Measurements from ENCODE around the gene ETV5.

The ETV5 gene

GRCh38 chr3:186088335-186088734 is 20.6 kb downstream of the ETV5 start:
- no peak overlapping the region for H2BK15ac ChIP-seq (replicated peaks; ENCODE audit: low read depth)
- no peaks in the 10 kb centered on the region for H3K36me3 ChIP-seq (ENCODE audit: control insufficient read depth, insufficient read depth, low read length)
- H3K79me1 ChIP-seq (ENCODE audit: low read length), result peaks cover 1% of the 10 kb centered on the region
- H3K79me2 ChIP-seq (ENCODE audit: control insufficient read depth, insufficient read depth, low read length), result no peaks in the 10 kb centered on the region
- no peak overlapping the region for H3K27ac ChIP-seq (ENCODE audit: low read depth, low read length)
- no peak overlapping the region for H3K4ac ChIP-seq (ENCODE audit: low read depth, low read length)
- no peak overlapping the region for H3K4me3 ChIP-seq (ENCODE audit: low read length)
- no peak overlapping the region for H3K56ac ChIP-seq (ENCODE audit: low read length)
- H2BK120ac ChIP-seq (ENCODE audit: low read depth, low read length), result no peak overlapping the region
- H4K5ac ChIP-seq (ENCODE audit: low read length), result no peak overlapping the region
- H3K4me2 ChIP-seq (ENCODE audit: low read length), result no peak overlapping the region
- no peak overlapping the region for H4K8ac ChIP-seq (ENCODE audit: low read depth, low read length)
- H3K9ac ChIP-seq (ENCODE audit: low read length), result no peak overlapping the region
- H3K27me3 ChIP-seq (ENCODE audit: insufficient read depth, low read length, poor library complexity), result no peaks in the 10 kb centered on the region
- H3K18ac ChIP-seq (ENCODE audit: low read length), result no peak overlapping the region
- peaks cover 4% of the 10 kb centered on the region for H3K4me1 ChIP-seq (ENCODE audit: control insufficient read depth, low read depth, low read length)
- no peak overlapping the region for H3K23ac ChIP-seq (ENCODE audit: low read length)
- no peak overlapping the region for H2BK5ac ChIP-seq (ENCODE audit: low read length)
- no peak for DNase-seq
- H2AK5ac ChIP-seq (ENCODE audit: low read length), result no peak overlapping the region
- no CpG with 5 or more reads among the region's 2 CpGs for WGBS (ENCODE audit: extremely low coverage, insufficient coverage, low lambda C conversion rate)

- Histone ChIP-seq H2BK15ac (replicated peaks; ENCODE audit: low read depth) (no peak overlapping the region), H2AK5ac (ENCODE audit: low read length) (no peak overlapping the region), H4K8ac (ENCODE audit: low read depth, low read length) (no peak overlapping the region), H3K4ac (ENCODE audit: low read depth, low read length) (no peak overlapping the region), H3K4me3 (ENCODE audit: low read length) (no peak overlapping the region), H3K23ac (ENCODE audit: low read length) (no peak overlapping the region), H3K4me1 (ENCODE audit: control insufficient read depth, low read depth, low read length) (peaks cover 10% of the 10 kb centered on the region), H3K9ac (ENCODE audit: low read length) (no peak overlapping the region), H3K36me3 (ENCODE audit: control insufficient read depth, insufficient read depth, low read length) (no peaks in the 10 kb centered on the region), H3K4me2 (ENCODE audit: low read length) (no peak overlapping the region), H3K27me3 (ENCODE audit: insufficient read depth, low read length, poor library complexity) (no peaks in the 10 kb centered on the region), H3K27ac (ENCODE audit: low read depth, low read length) (no peak overlapping the region), H3K79me2 (ENCODE audit: control insufficient read depth, insufficient read depth, low read length) (no peaks in the 10 kb centered on the region), H2BK5ac (ENCODE audit: low read length) (no peak overlapping the region), H3K18ac (ENCODE audit: low read length) (no peak overlapping the region), H2BK120ac (ENCODE audit: low read depth, low read length) (no peak overlapping the region), H3K56ac (ENCODE audit: low read length) (no peak overlapping the region), H3K79me1 (ENCODE audit: low read length) (peaks cover 1% of the 10 kb centered on the region), H4K5ac (ENCODE audit: low read length) (no peak overlapping the region)
- no CpG with 5 or more reads among the region's 4 CpGs for WGBS (ENCODE audit: extremely low coverage, insufficient coverage, low lambda C conversion rate)
- DNase-seq, result no peak
Observed at GRCh38 chr3:186084264-186084663, 24.6 kb downstream of the ETV5 start.

DNA sequence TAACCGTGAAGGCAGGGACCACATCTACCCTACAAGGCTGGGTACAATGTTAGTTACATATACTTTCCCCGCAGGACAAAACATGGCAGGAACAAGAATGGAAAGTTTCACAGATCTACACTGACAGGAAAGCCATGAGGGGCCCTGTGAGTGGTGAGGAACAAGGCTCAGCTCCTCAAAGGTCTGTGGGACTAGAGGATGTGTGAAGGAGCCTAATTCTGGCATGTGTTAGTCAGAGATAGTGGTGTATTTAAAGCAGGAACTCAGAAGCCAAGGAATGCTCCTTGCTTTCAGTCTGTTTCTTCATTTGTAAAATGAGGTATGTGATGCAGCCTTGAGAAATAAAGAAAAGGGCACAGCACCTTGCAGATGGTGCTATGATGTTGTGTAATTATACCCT is 25.1 kb downstream of the ETV5 start:
- Histone ChIP-seq H3K79me2 (ENCODE audit: control insufficient read depth, insufficient read depth, low read length) (no peaks in the 10 kb centered on the region), H3K4ac (ENCODE audit: low read depth, low read length) (no peak overlapping the region), H3K56ac (ENCODE audit: low read length) (no peak overlapping the region), H4K5ac (ENCODE audit: low read length) (no peak overlapping the region), H3K4me1 (ENCODE audit: control insufficient read depth, low read depth, low read length) (peaks cover 10% of the 10 kb centered on the region), H3K36me3 (ENCODE audit: control insufficient read depth, insufficient read depth, low read length) (no peaks in the 10 kb centered on the region), H3K79me1 (ENCODE audit: low read length) (peaks cover 1% of the 10 kb centered on the region), H3K27me3 (ENCODE audit: insufficient read depth, low read length, poor library complexity) (no peaks in the 10 kb centered on the region), H3K4me3 (ENCODE audit: low read length) (no peak overlapping the region), H2BK15ac (replicated peaks; ENCODE audit: low read depth) (no peak overlapping the region), H2AK5ac (ENCODE audit: low read length) (no peak overlapping the region), H4K8ac (ENCODE audit: low read depth, low read length) (no peak overlapping the region), H2BK5ac (ENCODE audit: low read length) (no peak overlapping the region), H3K18ac (ENCODE audit: low read length) (no peak overlapping the region), H3K9ac (ENCODE audit: low read length) (no peak overlapping the region), H3K27ac (ENCODE audit: low read depth, low read length) (no peak overlapping the region), H3K23ac (ENCODE audit: low read length) (no peak overlapping the region), H2BK120ac (ENCODE audit: low read depth, low read length) (no peak overlapping the region), H3K4me2 (ENCODE audit: low read length) (no peak overlapping the region)
- no CpG with 5 or more reads among the region's 2 CpGs for WGBS (ENCODE audit: extremely low coverage, insufficient coverage, low lambda C conversion rate)
- DNase-seq, result peak; percentile 76

DNA sequence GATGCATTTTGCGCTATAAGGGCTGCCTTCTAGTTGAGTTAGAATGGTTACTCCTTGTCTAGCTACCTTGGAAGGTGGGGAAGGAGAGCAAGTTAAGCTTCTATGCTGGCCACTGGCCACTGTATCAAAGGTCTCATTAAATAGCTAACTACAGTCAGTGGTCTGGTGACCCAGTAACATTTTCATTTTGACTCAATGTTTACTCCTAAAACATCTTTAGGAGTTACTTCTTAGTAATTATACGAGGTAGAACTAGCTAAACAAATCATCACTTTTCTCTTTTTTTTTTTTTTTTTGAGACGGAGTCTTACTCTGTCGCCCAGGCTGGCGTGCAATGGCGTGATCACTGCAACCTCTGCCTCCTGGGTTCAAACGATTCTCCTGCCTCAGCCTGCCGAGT is 26.7 kb downstream of the ETV5 start:
- no peaks in the 10 kb centered on the region for H3K79me2 ChIP-seq (ENCODE audit: control insufficient read depth, insufficient read depth, low read length)
- H2BK15ac ChIP-seq (replicated peaks; ENCODE audit: low read depth), result no peak overlapping the region
- H3K56ac ChIP-seq (ENCODE audit: low read length), result no peak overlapping the region
- H3K4ac ChIP-seq (ENCODE audit: low read depth, low read length), result no peak overlapping the region
- H3K18ac ChIP-seq (ENCODE audit: low read length), result no peak overlapping the region
- no peak overlapping the region for H2AK5ac ChIP-seq (ENCODE audit: low read length)
- DNase-seq, result no peak
- WGBS (ENCODE audit: extremely low coverage, insufficient coverage, low lambda C conversion rate), result no CpG with 5 or more reads among the region's 8 CpGs
- peaks cover 1% of the 10 kb centered on the region for H3K79me1 ChIP-seq (ENCODE audit: low read length)
- peaks cover 10% of the 10 kb centered on the region for H3K4me1 ChIP-seq (ENCODE audit: control insufficient read depth, low read depth, low read length)
- no peak overlapping the region for H2BK5ac ChIP-seq (ENCODE audit: low read length)
- no peaks in the 10 kb centered on the region for H3K36me3 ChIP-seq (ENCODE audit: control insufficient read depth, insufficient read depth, low read length)
- no peak overlapping the region for H3K27ac ChIP-seq (ENCODE audit: low read depth, low read length)
- no peak overlapping the region for H4K8ac ChIP-seq (ENCODE audit: low read depth, low read length)
- no peak overlapping the region for H3K4me2 ChIP-seq (ENCODE audit: low read length)
- H3K9ac ChIP-seq (ENCODE audit: low read length), result no peak overlapping the region
- H2BK120ac ChIP-seq (ENCODE audit: low read depth, low read length), result no peak overlapping the region
- H4K5ac ChIP-seq (ENCODE audit: low read length), result no peak overlapping the region
- H3K27me3 ChIP-seq (ENCODE audit: insufficient read depth, low read length, poor library complexity), result no peaks in the 10 kb centered on the region
- H3K4me3 ChIP-seq (ENCODE audit: low read length), result no peak overlapping the region
- no peak overlapping the region for H3K23ac ChIP-seq (ENCODE audit: low read length)

DNA sequence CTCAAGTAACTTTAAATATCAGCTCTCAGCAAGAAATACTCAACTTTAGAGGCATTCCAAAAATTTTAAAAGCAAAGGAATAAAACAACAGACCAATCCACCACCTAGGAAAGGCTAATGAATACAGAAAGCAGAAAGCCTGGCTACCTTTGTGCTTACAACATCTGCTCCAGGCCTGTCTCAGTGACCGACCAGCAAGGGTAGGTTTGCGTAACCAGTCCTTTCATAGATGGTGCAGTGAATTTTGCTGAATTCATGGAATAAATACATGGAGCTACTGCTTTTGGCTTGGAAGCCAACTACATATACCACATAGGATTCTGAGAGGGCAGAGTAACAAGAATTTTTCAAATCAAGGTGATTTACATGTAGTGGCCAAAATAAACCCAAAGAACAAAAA is 27.2 kb downstream of the ETV5 start:
- Histone ChIP-seq H3K23ac (ENCODE audit: low read length) (no peak overlapping the region), H3K4me2 (ENCODE audit: low read length) (no peak overlapping the region), H3K36me3 (ENCODE audit: control insufficient read depth, insufficient read depth, low read length) (no peaks in the 10 kb centered on the region), H3K4me3 (ENCODE audit: low read length) (no peak overlapping the region), H3K18ac (ENCODE audit: low read length) (no peak overlapping the region), H3K79me2 (ENCODE audit: control insufficient read depth, insufficient read depth, low read length) (no peaks in the 10 kb centered on the region), H3K27ac (ENCODE audit: low read depth, low read length) (no peak overlapping the region), H3K4ac (ENCODE audit: low read depth, low read length) (no peak overlapping the region), H4K8ac (ENCODE audit: low read depth, low read length) (no peak overlapping the region), H3K79me1 (ENCODE audit: low read length) (peaks cover 1% of the 10 kb centered on the region), H2BK5ac (ENCODE audit: low read length) (no peak overlapping the region), H3K27me3 (ENCODE audit: insufficient read depth, low read length, poor library complexity) (no peaks in the 10 kb centered on the region), H3K56ac (ENCODE audit: low read length) (no peak overlapping the region), H3K9ac (ENCODE audit: low read length) (no peak overlapping the region), H2AK5ac (ENCODE audit: low read length) (no peak overlapping the region), H2BK15ac (replicated peaks; ENCODE audit: low read depth) (no peak overlapping the region), H4K5ac (ENCODE audit: low read length) (no peak overlapping the region), H2BK120ac (ENCODE audit: low read depth, low read length) (no peak overlapping the region), H3K4me1 (ENCODE audit: control insufficient read depth, low read depth, low read length) (peaks cover 10% of the 10 kb centered on the region)
- DNase-seq, result no peak
- WGBS (ENCODE audit: extremely low coverage, insufficient coverage, low lambda C conversion rate), result no CpG with 5 or more reads among the region's 2 CpGs

- Histone ChIP-seq H3K18ac (ENCODE audit: low read length) (peak overlapping the region; percentile 3), H3K9ac (ENCODE audit: low read length) (no peak overlapping the region), H3K27ac (ENCODE audit: low read depth, low read length) (peak overlapping the region; percentile 31), H2BK5ac (ENCODE audit: low read length) (no peak overlapping the region), H4K8ac (ENCODE audit: low read depth, low read length) (no peak overlapping the region), H3K36me3 (ENCODE audit: control insufficient read depth, insufficient read depth, low read length) (no peaks in the 10 kb centered on the region), H3K56ac (ENCODE audit: low read length) (peak overlapping the region; percentile 5), H3K4ac (ENCODE audit: low read depth, low read length) (no peak overlapping the region), H2AK5ac (ENCODE audit: low read length) (no peak overlapping the region), H3K23ac (ENCODE audit: low read length) (no peak overlapping the region), H3K4me3 (ENCODE audit: low read length) (no peak overlapping the region), H3K27me3 (ENCODE audit: insufficient read depth, low read length, poor library complexity) (no peaks in the 10 kb centered on the region), H4K5ac (ENCODE audit: low read length) (no peak overlapping the region), H3K79me2 (ENCODE audit: control insufficient read depth, insufficient read depth, low read length) (no peaks in the 10 kb centered on the region), H2BK120ac (ENCODE audit: low read depth, low read length) (no peak overlapping the region), H3K4me2 (ENCODE audit: low read length) (no peak overlapping the region), H3K79me1 (ENCODE audit: low read length) (peaks cover 1% of the 10 kb centered on the region), H2BK15ac (replicated peaks; ENCODE audit: low read depth) (no peak overlapping the region), H3K4me1 (ENCODE audit: control insufficient read depth, low read depth, low read length) (peaks cover 10% of the 10 kb centered on the region)
- no CpG with 5 or more reads among the region's 5 CpGs for WGBS (ENCODE audit: extremely low coverage, insufficient coverage, low lambda C conversion rate)
- no peak for DNase-seq
Observed at GRCh38 chr3:186080849-186081438, 27.9 kb downstream of the ETV5 start.
